ENCODE measurements around the gene SLC19A1. TPM values are rescaled to one million over a fixed set of nuclear protein-coding genes. Genes with fewer than 3 reads are reported as not detected.
"Not testable (repeated sequence)": the region's sequence is repeated elsewhere in the genome, so short reads cannot be mapped to it uniquely, and the experiment has no call there.

The SLC19A1 gene
- total RNA-seq, 1 donor from 2014 or later, result 8.2 TPM

GRCh38 chr21:45562402-45562801 lies 20.2 kb upstream of the SLC19A1 start:
- intact Hi-C loops (cut with DNase I), result no loop called here
- DNase-seq (ENCODE audit: missing footprints) (no peak), ATAC-seq (no peak)

- intact Hi-C loops (cut with DNase I); ATAC-seq: not testable (repeated sequence)
- peak; percentile 40 for DNase-seq (ENCODE audit: missing footprints)
Observed at GRCh38 chr21:45561241-45561640, 19.0 kb upstream of the SLC19A1 start.

GRCh38 chr21:45560106-45561021 lies 18.1 kb upstream of the SLC19A1 start:
- DNase-seq (ENCODE audit: missing footprints), result peak; percentile 45
- intact Hi-C loops (cut with DNase I), result no loop called here
- ATAC-seq, result no peak

- intact Hi-C loops (cut with DNase I), result loop anchor here (5.0 kb wide), 1 partner anchor 33 kb away; no protein-coding TSS in a partner anchor
- DNase-seq (ENCODE audit: missing footprints) (peak; percentile 41), ATAC-seq (no peak)
Observed at GRCh38 chr21:45559216-45560105, 17.2 kb upstream of the SLC19A1 start.

GRCh38 chr21:45558044-45558721 lies 15.9 kb upstream of the SLC19A1 start:
- no peak for ATAC-seq
- intact Hi-C loops (cut with DNase I), result loop anchor here (5.0 kb wide), 1 partner anchor 34 kb away; no protein-coding TSS in a partner anchor
- DNase-seq (ENCODE audit: missing footprints), result peak; percentile 63

GRCh38 chr21:45557616-45558043 lies 15.4 kb upstream of the SLC19A1 start:
- ATAC-seq (no peak), DNase-seq (ENCODE audit: missing footprints) (peak; percentile 48)
- intact Hi-C loops (cut with DNase I), result loop anchor here (5.0 kb wide), 1 partner anchor 35 kb away; no protein-coding TSS in a partner anchor

- intact Hi-C loops (cut with DNase I), result loop anchor here (5.0 kb wide), 1 partner anchor 35 kb away; no protein-coding TSS in a partner anchor
- DNase-seq (ENCODE audit: missing footprints), result peak; percentile 71
- no peak for ATAC-seq
Observed at GRCh38 chr21:45556645-45557615, 14.7 kb upstream of the SLC19A1 start.

GRCh38 chr21:45556302-45556644 lies 14.0 kb upstream of the SLC19A1 start:
- ATAC-seq (no peak), DNase-seq (ENCODE audit: missing footprints) (no peak)
- intact Hi-C loops (cut with DNase I), result loop anchor here (5.0 kb wide), 1 partner anchor 36 kb away; no protein-coding TSS in a partner anchor

- intact Hi-C loops (cut with DNase I), result loop anchor here (1.0 to 5.0 kb wide), 2 partner anchors 37 to 265 kb away; no protein-coding TSS in a partner anchor
- DNase-seq (ENCODE audit: missing footprints), result peak; percentile 85
- ATAC-seq, result peak; percentile 87
Observed at GRCh38 chr21:45555557-45556301, 13.5 kb upstream of the SLC19A1 start.

- intact Hi-C loops (cut with DNase I), result loop anchor here (1.0 to 5.0 kb wide), 2 partner anchors 37 to 265 kb away; no protein-coding TSS in a partner anchor
Observed at GRCh38 chr21:45555251-45555556, 13.0 kb upstream of the SLC19A1 start.

GRCh38 chr21:45554477-45555175 lies 12.4 kb upstream of the SLC19A1 start:
- intact Hi-C loops (cut with DNase I), result loop anchor here (1.0 to 5.0 kb wide), 2 partner anchors 38 to 266 kb away; no protein-coding TSS in a partner anchor
- peak; percentile 85 for ATAC-seq
- peak; percentile 93 for DNase-seq (ENCODE audit: missing footprints)

More at GRCh38 chr21:45555251-45555556, 13.0 kb upstream of the SLC19A1 start:
- DNase-seq (ENCODE audit: missing footprints), result no peak
- ATAC-seq, result no peak

- intact Hi-C loops (cut with DNase I), result no loop called here
- ATAC-seq (no peak), DNase-seq (ENCODE audit: missing footprints) (peak; percentile 55)
Observed at GRCh38 chr21:45552696-45553391, 10.6 kb upstream of the SLC19A1 start.

GRCh38 chr21:45551783-45552695 lies 9.8 kb upstream of the SLC19A1 start:
- no peak for ATAC-seq
- intact Hi-C loops (cut with DNase I), result no loop called here
- DNase-seq (ENCODE audit: missing footprints), result peak; percentile 48

- ATAC-seq, result no peak
- DNase-seq (ENCODE audit: missing footprints), result peak; percentile 56
- intact Hi-C loops (cut with DNase I), result no loop called here
Observed at GRCh38 chr21:45551316-45551715, 9.1 kb upstream of the SLC19A1 start.
